H9 (cell line): ENCODE results near the gene MYLK. TPM values are rescaled to one million over a fixed set of nuclear protein-coding genes. Genes with fewer than 3 reads are reported as not detected.

ENCODE experiments used
- DNase-seq: peaks from one replicate; pipeline ENCODE4 v3.0.0-alpha.2; 2017
- H2AFZ ChIP-seq: one replicate; pipeline ENCODE4 v1.6.1; 2013; ENCODE audit warnings: mild to moderate bottlenecking, low read length, control low read depth, moderate library complexity
- H2AK5ac ChIP-seq: 2 replicates; pipeline ENCODE4 v1.6.1; 2013; ENCODE audit warnings: low read length, control low read depth, mixed read lengths; ENCODE audit not compliant: insufficient read length
- H2BK120ac ChIP-seq: one replicate; pipeline ENCODE4 v1.6.1; 2013; ENCODE audit warnings: low read depth, mild to moderate bottlenecking, low read length, control low read depth, inconsistent platforms; ENCODE audit not compliant: poor library complexity, severe bottlenecking
- H2BK12ac ChIP-seq: 2 replicates; pipeline ENCODE4 v1.6.1; 2013; ENCODE audit warnings: low read length, control low read depth, mixed read lengths, low read depth; ENCODE audit not compliant: insufficient read length
- H2BK15ac ChIP-seq: 2 replicates; pipeline ENCODE4 v1.6.1; 2013; ENCODE audit warnings: low read depth, low read length, control low read depth
- H2BK20ac ChIP-seq: one replicate; pipeline ENCODE4 v1.6.1; 2013; ENCODE audit warnings: low read depth, mild to moderate bottlenecking, low read length, control low read depth, inconsistent platforms; ENCODE audit not compliant: poor library complexity, severe bottlenecking
- H2BK5ac ChIP-seq: 2 replicates; pipeline ENCODE4 v1.6.1; 2013; ENCODE audit warnings: low read length, control low read depth, mixed read lengths; ENCODE audit not compliant: insufficient read length
- H3K14ac ChIP-seq: 2 replicates; pipeline ENCODE4 v1.6.1; 2013; ENCODE audit warnings: low read length, control low read depth; ENCODE audit not compliant: insufficient read depth
- H3K18ac ChIP-seq: 2 replicates; pipeline ENCODE4 v1.6.1; 2013; ENCODE audit warnings: low read depth, mild to moderate bottlenecking, mixed read lengths, low read length, control low read depth; ENCODE audit not compliant: insufficient read length
- H3K23ac ChIP-seq: 2 replicates; pipeline ENCODE4 v1.6.1; 2013; ENCODE audit warnings: low read length, control low read depth, mixed read lengths, low read depth; ENCODE audit not compliant: insufficient read length
- H3K23me2 ChIP-seq: 2 replicates; pipeline ENCODE4 v1.6.1; 2013; ENCODE audit warnings: low read depth, mild to moderate bottlenecking, mixed read lengths, low read length, control low read depth; ENCODE audit not compliant: insufficient read length, poor library complexity, severe bottlenecking
- H3K27ac ChIP-seq: 2 replicates; pipeline ENCODE4 v1.5.1; 2013; ENCODE audit warnings: low read length, control low read depth, mixed read lengths, low read depth; ENCODE audit not compliant: insufficient read length
- H3K27me3 ChIP-seq: 2 replicates; pipeline ENCODE4 v1.6.1; 2013; ENCODE audit warnings: low read length, control low read depth, inconsistent platforms; ENCODE audit not compliant: insufficient read depth
- H3K4ac ChIP-seq: 2 replicates; pipeline ENCODE4 v1.6.1; 2013; ENCODE audit warnings: low read depth, mild to moderate bottlenecking, control low read depth, inconsistent platforms, low read length, moderate library complexity
- H3K4me1 ChIP-seq: 2 replicates; pipeline ENCODE4 v1.6.1; 2013; ENCODE audit warnings: low read length, control low read depth, inconsistent platforms; ENCODE audit not compliant: insufficient read depth
- H3K4me2 ChIP-seq: 2 replicates; pipeline ENCODE4 v1.6.1; 2013; ENCODE audit warnings: low read length, control low read depth, mixed read lengths; ENCODE audit not compliant: insufficient read length, insufficient read depth
- H3K56ac ChIP-seq: 2 replicates; pipeline ENCODE4 v1.6.1; 2013; ENCODE audit warnings: low read depth, mild to moderate bottlenecking, mixed read lengths, low read length, control low read depth; ENCODE audit not compliant: insufficient read length
- H3K79me1 ChIP-seq: 2 replicates; pipeline ENCODE4 v1.6.1; 2013; ENCODE audit warnings: low read depth, mild to moderate bottlenecking, moderate library complexity, low read length, control low read depth, inconsistent platforms; ENCODE audit not compliant: insufficient read depth, poor library complexity, severe bottlenecking
- H3K79me2 ChIP-seq: 2 replicates; pipeline ENCODE4 v1.6.1; 2013; ENCODE audit warnings: low read length, control low read depth, inconsistent platforms; ENCODE audit not compliant: insufficient read depth
- H3K9ac ChIP-seq: 2 replicates; pipeline ENCODE4 v1.6.1; 2013; ENCODE audit warnings: low read length, control low read depth, mixed read lengths; ENCODE audit not compliant: insufficient read length; ENCODE audit errors: extremely low read depth
- H3K9me3 ChIP-seq: one replicate; pipeline ENCODE4 v1.6.1; 2013; ENCODE audit warnings: low read depth, low read length, inconsistent platforms; ENCODE audit not compliant: control insufficient read depth
- H3T11ph ChIP-seq: one replicate; pipeline ENCODE4 v1.6.1; 2013; ENCODE audit warnings: mild to moderate bottlenecking, low read length, control low read depth, inconsistent platforms
- H4K20me1 ChIP-seq: one replicate; pipeline ENCODE4 v1.6.1; 2013; ENCODE audit not compliant: control insufficient read depth, insufficient read length, insufficient read depth
- H4K5ac ChIP-seq: 2 replicates; pipeline ENCODE4 v1.6.1; 2013; ENCODE audit warnings: low read depth, mild to moderate bottlenecking, mixed read lengths, low read length, control low read depth; ENCODE audit not compliant: insufficient read length
- H4K8ac ChIP-seq: replicated peaks from 2 replicates; pipeline ENCODE4 v1.6.1; 2013; ENCODE audit warnings: low read length, control low read depth, mixed read lengths, low read depth; ENCODE audit not compliant: insufficient read length
- H4K91ac ChIP-seq: 2 replicates; pipeline ENCODE4 v1.6.1; 2013; ENCODE audit warnings: low read depth, mild to moderate bottlenecking, moderate library complexity, mixed read lengths, low read length, control low read depth; ENCODE audit not compliant: insufficient read length
- H3K27ac Mint-ChIP-seq, 3 experiments: 2 replicates in 2 of 3; 3 replicates in 1 of 3; pipeline ENCODE4 v1.8.0; 2020 to 2021; ENCODE audit warnings: mixed read lengths in 3 of 3, mild to moderate bottlenecking in 1 of 3, moderate library complexity in 1 of 3
- H3K27me3 Mint-ChIP-seq: 2 replicates; pipeline ENCODE4 v1.8.0; 2021; ENCODE audit warnings: low read depth, mild to moderate bottlenecking, moderate library complexity, mixed read lengths
- H3K36me3 Mint-ChIP-seq, 3 experiments: 2 replicates in 2 of 3; 3 replicates in 1 of 3; pipeline ENCODE4 v1.8.0; 2020 to 2021; ENCODE audit warnings: low read depth in 3 of 3, mixed read lengths in 3 of 3; ENCODE audit not compliant: insufficient read depth in 1 of 3
- H3K4me1 Mint-ChIP-seq, 2 experiments: 2 replicates each; pipeline ENCODE4 v1.8.0; 2020; ENCODE audit warnings: mixed read lengths in 2 of 2
- H3K4me3 Mint-ChIP-seq, 2 experiments: 2 replicates in 1 of 2; 3 replicates in 1 of 2; pipeline ENCODE4 v1.8.0; 2020 to 2021; ENCODE audit warnings: mild to moderate bottlenecking in 2 of 2, mixed read lengths in 2 of 2, moderate library complexity in 1 of 2
- H3K9me3 Mint-ChIP-seq, 2 experiments: 2 replicates in 1 of 2; 3 replicates in 1 of 2; pipeline ENCODE4 v1.8.0; 2020; ENCODE audit warnings: mild to moderate bottlenecking in 2 of 2, mixed read lengths in 2 of 2, moderate library complexity in 1 of 2
- WGBS: extraction: QIAGEN DNeasy Blood & Tissue Kit; methylation state at CpG from one replicate; pipeline ENCODE4 v1.1.7; 2013; ENCODE audit warnings: missing lambda C conversion rate, low lambda C conversion rate, mixed read lengths; ENCODE audit not compliant: insufficient read length; ENCODE audit errors: extremely low coverage; 5-methylcytosine and 5-hydroxymethylcytosine counted together
- total RNA-seq: library from RNA; stranded (reverse); gene quantifications from 2 replicates; pipeline ENCODE4 v1.2.1, GENCODE V29; 2021
- TF ChIP-seq, protein P1 (sequence below): fragments of 200-600 bp; sonication (generic); conservative IDR thresholded peaks from 3 replicates; pipeline ENCODE4 v1.8.0; 2021; ENCODE audit warnings: antibody characterized with exemption, mild to moderate bottlenecking

The MYLK gene
- total RNA-seq, 1 experiment from 2014 or later: 10.1 TPM

DNA sequence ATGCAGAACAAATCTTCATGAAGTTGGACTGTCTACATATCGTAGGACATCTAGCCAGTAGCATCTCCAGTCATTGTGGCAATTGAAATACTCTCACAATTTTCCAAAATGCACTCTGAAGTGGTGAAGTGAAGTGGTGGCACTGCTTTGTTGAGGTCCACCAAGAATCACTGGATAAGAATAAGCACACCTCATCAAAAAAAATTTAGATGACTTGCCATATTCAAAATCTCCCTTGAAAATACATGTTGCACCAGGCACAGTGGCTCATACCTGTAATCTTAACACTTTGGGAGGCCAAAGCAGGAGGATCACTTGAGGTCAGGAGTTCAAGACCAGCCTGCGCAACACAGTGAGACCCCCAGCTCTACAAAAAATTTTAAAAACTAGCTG lies 312.2 kb downstream of the MYLK start:
- Histone ChIP-seq H3K23me2 (no peaks in the 10 kb centered on the region), H2BK5ac (no peak overlapping the region), H3K27me3 (no peaks in the 10 kb centered on the region), H3K56ac (no peak overlapping the region), H3K18ac (no peak overlapping the region), H2BK20ac (no peak overlapping the region), H3K79me1 (no peaks in the 10 kb centered on the region), H3K4me1 (no peaks in the 10 kb centered on the region), H3K23ac (no peak overlapping the region), H3K14ac (no peak overlapping the region), H2AFZ (no peak overlapping the region), H2BK120ac (no peak overlapping the region), H2BK15ac (no peak overlapping the region), H4K8ac (no peak overlapping the region), H3K79me2 (no peaks in the 10 kb centered on the region), H2BK12ac (no peak overlapping the region), H3K9me3 (no peaks in the 10 kb centered on the region), H4K5ac (no peak overlapping the region), H3T11ph (no peak overlapping the region), H4K91ac (no peak overlapping the region), H3K4ac (no peak overlapping the region), H3K4me2 (no peak overlapping the region), H3K9ac (no peak overlapping the region), H2AK5ac (no peak overlapping the region), H3K27ac (no peak overlapping the region), H4K20me1 (no peaks in the 10 kb centered on the region)
- no peaks in the 10 kb centered on the region for H3K27me3 Mint-ChIP-seq
- H3K9me3 Mint-ChIP-seq: no peaks in the 10 kb centered on the region
- TF ChIP-seq, protein P1, sequence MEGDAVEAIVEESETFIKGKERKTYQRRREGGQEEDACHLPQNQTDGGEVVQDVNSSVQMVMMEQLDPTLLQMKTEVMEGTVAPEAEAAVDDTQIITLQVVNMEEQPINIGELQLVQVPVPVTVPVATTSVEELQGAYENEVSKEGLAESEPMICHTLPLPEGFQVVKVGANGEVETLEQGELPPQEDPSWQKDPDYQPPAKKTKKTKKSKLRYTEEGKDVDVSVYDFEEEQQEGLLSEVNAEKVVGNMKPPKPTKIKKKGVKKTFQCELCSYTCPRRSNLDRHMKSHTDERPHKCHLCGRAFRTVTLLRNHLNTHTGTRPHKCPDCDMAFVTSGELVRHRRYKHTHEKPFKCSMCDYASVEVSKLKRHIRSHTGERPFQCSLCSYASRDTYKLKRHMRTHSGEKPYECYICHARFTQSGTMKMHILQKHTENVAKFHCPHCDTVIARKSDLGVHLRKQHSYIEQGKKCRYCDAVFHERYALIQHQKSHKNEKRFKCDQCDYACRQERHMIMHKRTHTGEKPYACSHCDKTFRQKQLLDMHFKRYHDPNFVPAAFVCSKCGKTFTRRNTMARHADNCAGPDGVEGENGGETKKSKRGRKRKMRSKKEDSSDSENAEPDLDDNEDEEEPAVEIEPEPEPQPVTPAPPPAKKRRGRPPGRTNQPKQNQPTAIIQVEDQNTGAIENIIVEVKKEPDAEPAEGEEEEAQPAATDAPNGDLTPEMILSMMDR: no peak
- no peak overlapping the region for H3K4me3 Mint-ChIP-seq
- DNase-seq: no peak
- H3K27ac Mint-ChIP-seq: no peak overlapping the region
- H3K4me1 Mint-ChIP-seq: peaks cover 11 to 21% of the 10 kb centered on the region in 2 experiments
- no CpG with 5 or more reads among the region's 2 CpGs for WGBS
- peaks cover 0 to 17% (median 4%) of the 10 kb centered on the region in 3 experiments; a peak in 6 of 7 replicates for H3K36me3 Mint-ChIP-seq
